Fibroblast of lung (primary cell): ENCODE data around the gene PHETA1.

Experiments
- CTCF ChIP-seq, 2 donors: IDR thresholded peaks in 1 of 2; conservative IDR thresholded peaks in 1 of 2; 1 replicate in 1 of 2; 2 replicates in 1 of 2; pipeline ENCODE4 v1.5.1; 2011 to 2012; ENCODE audit warnings: low read length in 2 of 2, control low read depth in 1 of 2, inconsistent platforms in 1 of 2, low read depth in 1 of 2, mild to moderate bottlenecking in 1 of 2
- EZH2 ChIP-seq: IDR thresholded peaks from 2 replicates; pipeline ENCODE4 v1.5.1; 2012; ENCODE audit warnings: low read length, control low read depth, mild to moderate bottlenecking; ENCODE audit errors: missing control alignments

- TF ChIP-seq CTCF (conservative IDR thresholded peaks at IDR 0.05 in 1 of 2, IDR thresholded peaks at IDR 0.05 in 1 of 2; ENCODE audit: low read depth in 1 of 2, low read length in 2 of 2) (no peak), EZH2 (no peak)
Measured at GRCh38 chr12:111353026-111353425, 15.9 kb downstream of the PHETA1 start.
